Measurements from ENCODE around the gene PBX2.
"Not testable (repeated sequence)": the region's sequence is repeated elsewhere in the genome, so short reads cannot be mapped to it uniquely, and the experiment has no call there.

PBX2 gene

GRCh38 chr6:32146287-32146686 lies 43.7 kb downstream of the PBX2 start:
- TF ChIP-seq POLR2AphosphoS5 (IDR thresholded peaks at IDR 0.05; ENCODE audit: low read depth) (no peak), GABPA (IDR thresholded peaks at IDR 0.05; ENCODE audit: low read depth) (no peak), SPI1 (IDR thresholded peaks at IDR 0.05; ENCODE audit: borderline replicate concordance, low read depth) (no peak), REST (IDR thresholded peaks at IDR 0.05; ENCODE audit: insufficient replicate concordance, low read depth) (no peak)
- TF ChIP-seq, protein P1, sequence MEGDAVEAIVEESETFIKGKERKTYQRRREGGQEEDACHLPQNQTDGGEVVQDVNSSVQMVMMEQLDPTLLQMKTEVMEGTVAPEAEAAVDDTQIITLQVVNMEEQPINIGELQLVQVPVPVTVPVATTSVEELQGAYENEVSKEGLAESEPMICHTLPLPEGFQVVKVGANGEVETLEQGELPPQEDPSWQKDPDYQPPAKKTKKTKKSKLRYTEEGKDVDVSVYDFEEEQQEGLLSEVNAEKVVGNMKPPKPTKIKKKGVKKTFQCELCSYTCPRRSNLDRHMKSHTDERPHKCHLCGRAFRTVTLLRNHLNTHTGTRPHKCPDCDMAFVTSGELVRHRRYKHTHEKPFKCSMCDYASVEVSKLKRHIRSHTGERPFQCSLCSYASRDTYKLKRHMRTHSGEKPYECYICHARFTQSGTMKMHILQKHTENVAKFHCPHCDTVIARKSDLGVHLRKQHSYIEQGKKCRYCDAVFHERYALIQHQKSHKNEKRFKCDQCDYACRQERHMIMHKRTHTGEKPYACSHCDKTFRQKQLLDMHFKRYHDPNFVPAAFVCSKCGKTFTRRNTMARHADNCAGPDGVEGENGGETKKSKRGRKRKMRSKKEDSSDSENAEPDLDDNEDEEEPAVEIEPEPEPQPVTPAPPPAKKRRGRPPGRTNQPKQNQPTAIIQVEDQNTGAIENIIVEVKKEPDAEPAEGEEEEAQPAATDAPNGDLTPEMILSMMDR (IDR thresholded peaks at IDR 0.05; ENCODE audit: insufficient read depth, low read length) = no peak
- no peak overlapping the region for H3K27ac ChIP-seq (replicated peaks)
- H3K4me3 ChIP-seq (replicated peaks; ENCODE audit: insufficient read depth, low read length) = no peak overlapping the region
- no peak for DNase-seq (ENCODE audit: low read depth in 1 of 2, low spot score in 1 of 2)
- H3K27me3 ChIP-seq (ENCODE audit: insufficient read depth, poor library complexity, severe bottlenecking) = peaks cover 29% of the 10 kb centered on the region

GRCh38 chr6:32144238-32144637 lies 45.8 kb downstream of the PBX2 start:
- H3K4me3 ChIP-seq (replicated peaks; ENCODE audit: insufficient read depth, low read length); H3K27ac ChIP-seq (replicated peaks); DNase-seq (ENCODE audit: low read depth in 1 of 2, low spot score in 1 of 2): not testable (repeated sequence)
- peaks cover 19% of the 10 kb centered on the region for H3K27me3 ChIP-seq (ENCODE audit: insufficient read depth, poor library complexity, severe bottlenecking)

DNA sequence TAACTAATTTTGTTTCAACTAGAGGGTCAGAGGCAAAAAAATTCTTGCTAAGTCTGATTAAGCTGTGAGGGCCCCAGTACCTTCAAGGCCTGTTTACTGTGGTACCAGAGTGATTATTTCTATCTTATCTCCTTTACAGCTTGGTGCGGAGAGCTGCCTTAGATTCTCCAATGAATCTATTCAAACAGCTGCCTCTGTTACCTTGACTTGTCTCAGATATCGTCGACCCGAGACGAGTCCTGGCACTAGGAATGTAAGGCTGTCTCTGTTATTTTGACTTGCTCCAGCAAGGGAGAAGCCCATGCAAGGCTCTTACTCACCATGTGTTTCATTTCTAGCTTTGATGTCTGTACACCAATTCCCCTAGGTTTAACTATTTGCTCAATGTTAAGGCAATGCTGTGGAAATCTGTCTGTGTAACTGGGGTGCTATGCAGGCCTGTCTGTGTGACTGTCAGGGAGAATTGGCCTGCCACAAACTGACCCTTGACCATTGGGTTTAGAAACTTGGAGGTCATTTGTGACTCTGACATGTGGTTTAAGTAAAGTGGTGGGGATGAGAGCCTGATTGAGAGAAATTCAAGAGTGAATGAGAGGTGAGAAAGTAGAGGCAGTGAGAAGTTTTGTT lies 49.5 kb downstream of the PBX2 start:
- DNase-seq (ENCODE audit: low read depth in 1 of 2, low spot score in 1 of 2) = no peak
- Histone ChIP-seq H3K27ac (replicated peaks) (no peak overlapping the region), H3K27me3 (ENCODE audit: insufficient read depth, poor library complexity, severe bottlenecking) (no peaks in the 10 kb centered on the region), H3K4me3 (replicated peaks; ENCODE audit: insufficient read depth, low read length) (no peak overlapping the region)
- TF ChIP-seq GABPA (IDR thresholded peaks at IDR 0.05; ENCODE audit: low read depth) = no peak
- TF ChIP-seq POLR2AphosphoS5 (IDR thresholded peaks at IDR 0.05; ENCODE audit: low read depth) = no peak
- TF ChIP-seq, protein P1 (IDR thresholded peaks at IDR 0.05; ENCODE audit: insufficient read depth, low read length) = no peak
- no peak for TF ChIP-seq SPI1 (IDR thresholded peaks at IDR 0.05; ENCODE audit: borderline replicate concordance, low read depth)

DNA sequence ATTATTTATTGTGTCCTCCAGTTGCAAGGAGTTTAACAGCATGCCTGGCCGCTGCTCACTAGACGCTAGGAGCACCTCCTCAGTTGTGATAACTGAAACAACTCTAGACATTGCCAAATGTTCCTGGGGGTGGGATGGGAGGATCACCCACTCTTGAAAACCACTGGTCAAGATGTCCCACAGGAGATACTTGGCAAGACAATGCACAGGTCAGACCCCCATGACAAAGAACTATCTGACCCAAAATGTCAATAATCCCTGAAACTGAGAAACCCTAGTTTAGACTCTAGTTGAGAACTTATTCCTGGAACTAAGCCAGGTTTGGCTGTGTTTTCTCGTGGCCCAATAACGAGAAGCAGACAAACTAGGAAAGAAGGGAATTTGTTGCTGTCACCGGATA lies 50.4 kb downstream of the PBX2 start:
- no peak for TF ChIP-seq REST (IDR thresholded peaks at IDR 0.05; ENCODE audit: insufficient replicate concordance, low read depth)
- TF ChIP-seq GABPA (IDR thresholded peaks at IDR 0.05; ENCODE audit: low read depth) = no peak
- no peak for TF ChIP-seq POLR2AphosphoS5 (IDR thresholded peaks at IDR 0.05; ENCODE audit: low read depth)
- TF ChIP-seq, protein P1 (IDR thresholded peaks at IDR 0.05; ENCODE audit: insufficient read depth, low read length) = no peak
- Histone ChIP-seq H3K4me3 (replicated peaks; ENCODE audit: insufficient read depth, low read length) (no peak overlapping the region), H3K27ac (replicated peaks) (no peak overlapping the region), H3K27me3 (ENCODE audit: insufficient read depth, poor library complexity, severe bottlenecking) (no peaks in the 10 kb centered on the region)
- no peak for DNase-seq (ENCODE audit: low read depth in 1 of 2, low spot score in 1 of 2)
